Astrocyte of the cerebellum (primary cell): ENCODE data around the gene PXMP2.

ENCODE experiments used
- DNase-seq: peaks from one replicate; pipeline ENCODE4 v3.0.0-alpha.2; 2011; ENCODE audit warnings: low read depth
- H3K4me3 ChIP-seq: 2 replicates; pipeline ENCODE4 v1.5.1; 2011; ENCODE audit warnings: mild to moderate bottlenecking, low read depth, low read length, moderate library complexity
- in situ Hi-C: cut with HindIII; loops from 2 replicates; pipeline ENCODE4 v1.10.0; 2017; ENCODE audit warnings: low sequenced_read_pairs
- TF ChIP-seq, protein P1 (sequence below): IDR thresholded peaks from 2 replicates; pipeline ENCODE4 v1.5.1; 2012; ENCODE audit warnings: low read length, low read depth, moderate library complexity, mild to moderate bottlenecking; ENCODE audit errors: missing control alignments

PXMP2 gene

DNA sequence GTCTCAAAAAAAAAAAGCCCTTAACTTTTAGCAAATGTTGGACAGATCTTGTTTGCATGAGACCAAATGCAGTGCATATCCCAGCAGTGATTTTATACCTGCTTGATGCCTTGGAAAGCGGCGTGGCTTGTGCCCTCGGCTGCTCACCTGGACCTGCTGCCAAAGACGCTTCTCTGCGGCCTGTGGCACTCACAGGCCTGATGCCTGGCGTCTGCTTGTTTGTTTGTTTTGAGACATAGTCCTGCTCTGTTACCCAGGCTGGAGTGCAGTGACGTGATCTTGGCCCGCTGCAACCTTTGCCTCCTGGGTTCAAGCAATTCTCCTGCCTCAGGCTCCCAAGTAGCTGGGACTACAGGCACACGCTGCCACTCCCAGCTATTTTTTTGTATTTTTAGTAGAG, 28.5 kb downstream of the PXMP2 start:
- TF ChIP-seq, protein P1, sequence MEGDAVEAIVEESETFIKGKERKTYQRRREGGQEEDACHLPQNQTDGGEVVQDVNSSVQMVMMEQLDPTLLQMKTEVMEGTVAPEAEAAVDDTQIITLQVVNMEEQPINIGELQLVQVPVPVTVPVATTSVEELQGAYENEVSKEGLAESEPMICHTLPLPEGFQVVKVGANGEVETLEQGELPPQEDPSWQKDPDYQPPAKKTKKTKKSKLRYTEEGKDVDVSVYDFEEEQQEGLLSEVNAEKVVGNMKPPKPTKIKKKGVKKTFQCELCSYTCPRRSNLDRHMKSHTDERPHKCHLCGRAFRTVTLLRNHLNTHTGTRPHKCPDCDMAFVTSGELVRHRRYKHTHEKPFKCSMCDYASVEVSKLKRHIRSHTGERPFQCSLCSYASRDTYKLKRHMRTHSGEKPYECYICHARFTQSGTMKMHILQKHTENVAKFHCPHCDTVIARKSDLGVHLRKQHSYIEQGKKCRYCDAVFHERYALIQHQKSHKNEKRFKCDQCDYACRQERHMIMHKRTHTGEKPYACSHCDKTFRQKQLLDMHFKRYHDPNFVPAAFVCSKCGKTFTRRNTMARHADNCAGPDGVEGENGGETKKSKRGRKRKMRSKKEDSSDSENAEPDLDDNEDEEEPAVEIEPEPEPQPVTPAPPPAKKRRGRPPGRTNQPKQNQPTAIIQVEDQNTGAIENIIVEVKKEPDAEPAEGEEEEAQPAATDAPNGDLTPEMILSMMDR, result no peak
- no peak overlapping the region for H3K4me3 ChIP-seq
- in situ Hi-C loops, result no loop called here
- DNase-seq, result no peak

DNA sequence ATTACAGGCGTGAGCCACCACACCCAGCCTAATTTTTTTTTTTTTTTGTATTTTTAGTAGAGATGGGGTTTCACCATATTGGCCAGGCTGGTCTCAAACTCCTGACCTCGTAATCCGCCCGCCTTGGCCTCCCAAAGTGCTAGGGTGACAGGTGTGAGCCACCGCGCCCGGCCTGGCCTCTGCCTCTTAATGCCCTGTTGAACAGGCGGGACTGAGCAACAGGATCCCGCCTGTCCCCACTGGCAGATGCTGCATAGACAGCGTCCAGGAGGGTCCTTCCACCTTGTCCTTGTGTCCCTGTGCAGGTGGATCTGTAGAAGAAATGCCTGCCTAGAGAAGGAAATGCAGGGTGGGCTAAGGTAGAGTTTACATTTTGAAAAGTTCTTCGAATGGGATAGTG, 29.0 kb downstream of the PXMP2 start:
- no peak overlapping the region for H3K4me3 ChIP-seq
- TF ChIP-seq, protein P1, result no peak
- DNase-seq, result no peak
- in situ Hi-C loops, result no loop called here

DNA sequence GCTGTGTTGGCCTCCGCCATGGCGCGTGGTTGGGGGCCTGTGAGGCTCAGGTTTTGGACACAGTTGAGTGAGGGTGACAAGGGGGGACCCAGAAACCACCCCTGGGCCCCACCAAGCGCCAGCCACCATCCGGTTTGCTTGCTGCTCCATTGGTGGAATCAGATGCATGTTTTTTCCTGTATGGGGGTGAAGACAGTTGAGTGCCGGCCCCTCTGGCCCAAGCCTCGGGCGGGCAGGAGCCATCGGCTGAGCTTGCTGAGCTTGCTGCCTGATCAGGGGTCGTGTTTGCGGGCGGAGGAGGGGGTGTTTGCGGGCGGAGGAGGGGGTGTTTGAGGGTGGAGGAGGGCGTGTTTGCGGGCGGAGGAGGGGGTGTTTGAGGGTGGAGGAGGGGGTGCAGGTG, 29.6 kb downstream of the PXMP2 start:
- TF ChIP-seq, protein P1, result no peak
- no peak overlapping the region for H3K4me3 ChIP-seq
- no peak for DNase-seq
- in situ Hi-C loops, result no loop called here

DNA sequence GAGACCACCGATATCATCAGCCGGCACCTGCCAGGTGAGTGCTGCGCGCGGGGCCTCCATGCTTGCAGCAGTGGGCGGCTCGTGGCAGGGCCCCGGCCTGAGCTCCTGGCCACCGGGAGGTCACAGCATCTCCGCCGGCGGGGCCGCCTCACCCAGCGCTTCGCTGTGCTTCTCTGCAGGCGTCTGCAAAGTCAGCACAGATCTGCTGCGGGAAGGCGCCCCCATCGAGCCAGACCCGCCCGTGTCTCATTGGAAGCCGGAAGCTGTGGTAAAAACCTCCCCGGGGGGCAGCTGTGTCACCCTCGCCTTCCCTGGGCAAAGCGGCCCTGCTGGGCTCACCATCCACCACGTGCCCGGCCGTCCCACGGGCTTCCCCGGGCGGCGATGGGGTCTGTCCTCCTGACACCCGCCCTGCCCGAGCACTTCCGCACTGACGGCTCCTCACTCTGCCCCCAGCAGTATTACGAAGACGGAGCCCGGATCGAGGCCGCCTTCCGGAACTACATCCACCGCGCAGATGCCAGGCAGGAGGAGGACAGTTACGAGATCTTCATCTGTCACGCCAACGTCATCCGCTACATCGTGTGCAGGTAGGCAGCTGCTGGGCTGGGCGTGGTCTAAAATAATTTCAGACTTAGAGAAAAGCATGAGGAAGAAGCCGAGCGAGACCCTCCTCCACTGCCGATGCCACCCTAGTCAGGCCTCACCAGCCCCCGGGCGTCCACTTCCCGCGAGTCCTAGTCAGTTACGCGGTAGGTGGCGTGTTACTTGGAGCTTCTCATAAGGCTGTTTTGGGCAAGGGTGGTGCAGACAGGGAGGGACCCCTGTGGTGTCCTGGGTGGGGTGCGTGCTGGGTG, 30.4 kb downstream of the PXMP2 start:
- TF ChIP-seq, protein P1, result no peak
- no peak for DNase-seq
- no peak overlapping the region for H3K4me3 ChIP-seq
- in situ Hi-C loops, result no loop called here

DNA sequence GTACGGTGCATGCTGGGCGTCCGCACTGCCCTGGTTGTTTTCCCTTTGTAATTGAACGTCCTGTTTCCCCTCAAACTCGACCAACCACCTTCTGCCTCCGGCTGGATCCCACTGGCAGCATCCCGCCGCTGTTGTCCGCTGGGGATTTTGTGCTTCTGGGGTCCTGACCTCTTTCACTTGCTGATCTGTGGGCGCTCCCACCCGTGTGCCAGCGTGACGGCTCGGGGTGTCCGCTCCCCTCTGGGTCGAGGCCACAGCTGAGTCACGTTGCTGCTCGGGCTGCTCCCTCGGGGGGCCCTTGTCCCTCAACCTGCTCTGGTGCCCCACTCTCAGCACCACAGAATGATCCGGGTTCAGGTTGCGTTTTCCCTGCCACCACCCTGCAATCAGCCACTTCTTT, 31.3 kb downstream of the PXMP2 start:
- no peak overlapping the region for H3K4me3 ChIP-seq
- TF ChIP-seq, protein P1, result no peak
- in situ Hi-C loops, result no loop called here
- DNase-seq, result no peak

DNA sequence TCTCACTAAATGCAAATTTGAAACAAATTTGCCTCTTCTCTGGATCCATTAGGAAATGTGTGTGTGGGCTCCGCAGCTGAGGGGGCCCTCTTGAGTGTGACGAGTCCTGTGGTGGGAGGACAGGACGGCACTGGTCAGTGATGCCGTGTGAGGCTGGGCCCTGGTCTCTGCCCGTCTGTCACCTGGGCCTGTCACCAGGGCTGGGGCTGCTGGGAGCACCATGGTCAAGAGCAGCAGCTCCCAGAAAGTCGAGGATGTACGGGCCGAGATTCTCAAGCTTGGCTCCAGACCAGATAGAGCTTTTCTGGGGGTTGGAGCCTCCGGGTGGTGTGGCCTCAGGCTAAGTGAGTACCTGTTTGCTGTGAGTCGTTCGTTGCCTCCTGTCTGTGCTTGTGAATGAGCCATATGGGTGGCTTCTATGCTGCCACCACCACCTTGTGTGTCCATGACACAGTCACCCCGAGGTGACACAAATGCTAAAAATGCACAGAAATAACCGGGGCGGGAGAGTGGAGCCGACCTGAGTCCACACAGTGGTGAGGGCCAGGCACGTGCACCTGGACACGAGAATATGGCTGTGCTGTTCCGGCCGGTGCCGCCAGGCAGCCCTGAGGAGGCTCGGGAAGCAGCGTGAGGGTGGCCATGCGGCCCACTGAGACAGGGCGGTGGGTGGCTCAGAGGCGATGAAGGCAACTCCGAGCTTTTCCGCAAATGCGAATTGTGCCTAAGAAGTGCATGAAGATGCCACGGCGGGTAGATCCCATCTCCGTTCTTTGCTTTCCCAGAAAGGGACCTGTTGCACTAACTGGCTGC, 32.0 kb downstream of the PXMP2 start:
- no peak for DNase-seq
- in situ Hi-C loops, result no loop called here
- H3K4me3 ChIP-seq, result no peak overlapping the region
- TF ChIP-seq, protein P1, result no peak
